HK-2 (cell line): Measurements from ENCODE around the gene APOA1.

ENCODE experiments used
- DNase-seq: peaks from one replicate; pipeline ENCODE4 v3.0.0-alpha.2; 2018; ENCODE audit not compliant: unreplicated experiment

The APOA1 gene

DNA sequence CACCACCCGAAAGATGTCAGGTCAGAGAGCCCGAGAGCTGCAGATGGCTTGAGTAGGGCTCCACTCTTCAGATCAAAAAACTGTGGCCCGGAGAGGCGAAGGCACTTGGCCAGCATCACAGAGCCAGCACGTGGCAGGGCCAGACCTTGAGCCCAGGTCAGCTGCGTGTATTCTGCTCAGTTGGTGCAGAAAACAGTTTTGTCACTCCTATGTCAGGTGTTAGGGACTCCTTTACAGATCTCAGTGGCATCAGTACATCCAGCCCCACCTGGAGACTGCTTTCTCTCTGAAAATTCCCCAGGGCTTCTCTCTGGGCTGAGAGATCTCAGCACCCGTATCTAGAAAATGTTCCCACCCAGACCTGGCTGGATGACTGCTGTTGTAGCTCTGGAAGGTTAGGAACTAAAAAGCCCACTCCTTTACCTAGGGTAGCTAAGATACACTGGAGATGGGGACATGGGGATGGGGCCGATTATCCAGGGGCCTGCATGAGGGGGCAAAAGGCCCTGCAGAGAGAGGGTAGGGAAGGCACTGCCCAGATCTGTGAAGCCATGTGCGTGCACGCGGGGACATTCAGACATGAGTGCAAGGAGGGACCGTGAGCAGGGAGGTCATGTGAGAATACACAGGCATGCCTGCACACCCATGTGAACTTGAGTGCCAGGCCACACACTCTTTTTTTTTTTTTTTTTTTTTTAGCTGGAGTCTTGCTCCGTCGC is 3.4 kb downstream of the APOA1 start:
- no peak for DNase-seq

DNA sequence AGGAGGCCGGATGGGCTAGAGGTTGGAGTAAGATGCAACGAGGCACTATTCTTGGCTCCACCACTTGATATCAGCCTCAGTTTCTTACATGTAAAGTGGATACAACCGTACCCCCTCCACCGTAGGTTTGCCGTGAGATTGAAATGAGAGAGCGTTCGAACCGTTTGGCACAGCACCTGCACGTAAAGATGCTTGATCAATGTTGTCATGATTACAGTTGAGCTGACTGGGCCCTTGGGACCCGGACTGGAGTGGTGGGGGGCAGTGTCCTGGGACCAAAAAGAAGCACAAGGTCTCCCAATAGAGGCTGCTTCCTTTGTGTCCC is 4.0 kb downstream of the APOA1 start:
- DNase-seq = no peak

DNA sequence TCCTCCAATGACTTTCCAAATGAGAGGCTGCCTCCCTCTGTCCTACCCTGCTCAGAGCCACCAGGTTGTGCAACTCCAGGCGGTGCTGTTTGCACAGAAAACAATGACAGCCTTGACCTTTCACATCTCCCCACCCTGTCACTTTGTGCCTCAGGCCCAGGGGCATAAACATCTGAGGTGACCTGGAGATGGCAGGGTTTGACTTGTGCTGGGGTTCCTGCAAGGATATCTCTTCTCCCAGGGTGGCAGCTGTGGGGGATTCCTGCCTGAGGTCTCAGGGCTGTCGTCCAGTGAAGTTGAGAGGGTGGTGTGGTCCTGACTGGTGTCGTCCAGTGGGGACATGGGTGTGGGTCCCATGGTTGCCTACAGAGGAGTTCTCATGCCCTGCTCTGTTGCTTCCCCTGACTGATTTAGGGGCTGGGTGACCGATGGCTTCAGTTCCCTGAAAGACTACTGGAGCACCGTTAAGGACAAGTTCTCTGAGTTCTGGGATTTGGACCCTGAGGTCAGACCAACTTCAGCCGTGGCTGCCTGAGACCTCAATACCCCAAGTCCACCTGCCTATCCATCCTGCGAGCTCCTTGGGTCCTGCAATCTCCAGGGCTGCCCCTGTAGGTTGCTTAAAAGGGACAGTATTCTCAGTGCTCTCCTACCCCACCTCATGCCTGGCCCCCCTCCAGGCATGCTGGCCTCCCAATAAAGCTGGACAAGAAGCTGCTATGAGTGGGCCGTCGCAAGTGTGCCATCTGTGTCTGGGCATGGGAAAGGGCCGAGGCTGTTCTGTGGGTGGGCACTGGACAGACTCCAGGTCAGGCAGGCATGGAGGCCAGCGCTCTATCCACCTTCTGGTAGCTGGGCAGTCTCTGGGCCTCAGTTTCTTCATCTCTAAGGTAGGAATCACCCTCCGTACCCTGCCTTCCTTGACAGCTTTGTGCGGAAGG is 4.8 kb downstream of the APOA1 start:
- no peak for DNase-seq

DNA sequence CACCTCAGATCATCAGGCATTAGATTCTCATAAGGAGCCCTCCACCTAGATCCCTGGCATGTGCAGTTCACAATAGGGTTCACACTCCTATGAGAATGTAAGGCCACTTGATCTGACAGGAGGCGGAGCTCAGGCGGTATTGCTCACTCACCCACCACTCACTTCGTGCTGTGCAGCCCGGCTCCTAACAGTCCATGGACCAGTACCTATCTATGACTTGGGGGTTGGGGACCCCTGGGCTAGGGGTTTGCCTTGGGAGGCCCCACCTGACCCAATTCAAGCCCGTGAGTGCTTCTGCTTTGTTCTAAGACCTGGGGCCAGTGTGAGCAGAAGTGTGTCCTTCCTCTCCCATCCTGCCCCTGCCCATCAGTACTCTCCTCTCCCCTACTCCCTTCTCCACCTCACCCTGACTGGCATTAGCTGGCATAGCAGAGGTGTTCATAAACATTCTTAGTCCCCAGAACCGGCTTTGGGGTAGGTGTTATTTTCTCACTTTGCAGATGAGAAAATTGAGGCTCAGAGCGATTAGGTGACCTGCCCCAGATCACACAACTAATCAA is 5.6 kb downstream of the APOA1 start:
- DNase-seq = no peak

DNA sequence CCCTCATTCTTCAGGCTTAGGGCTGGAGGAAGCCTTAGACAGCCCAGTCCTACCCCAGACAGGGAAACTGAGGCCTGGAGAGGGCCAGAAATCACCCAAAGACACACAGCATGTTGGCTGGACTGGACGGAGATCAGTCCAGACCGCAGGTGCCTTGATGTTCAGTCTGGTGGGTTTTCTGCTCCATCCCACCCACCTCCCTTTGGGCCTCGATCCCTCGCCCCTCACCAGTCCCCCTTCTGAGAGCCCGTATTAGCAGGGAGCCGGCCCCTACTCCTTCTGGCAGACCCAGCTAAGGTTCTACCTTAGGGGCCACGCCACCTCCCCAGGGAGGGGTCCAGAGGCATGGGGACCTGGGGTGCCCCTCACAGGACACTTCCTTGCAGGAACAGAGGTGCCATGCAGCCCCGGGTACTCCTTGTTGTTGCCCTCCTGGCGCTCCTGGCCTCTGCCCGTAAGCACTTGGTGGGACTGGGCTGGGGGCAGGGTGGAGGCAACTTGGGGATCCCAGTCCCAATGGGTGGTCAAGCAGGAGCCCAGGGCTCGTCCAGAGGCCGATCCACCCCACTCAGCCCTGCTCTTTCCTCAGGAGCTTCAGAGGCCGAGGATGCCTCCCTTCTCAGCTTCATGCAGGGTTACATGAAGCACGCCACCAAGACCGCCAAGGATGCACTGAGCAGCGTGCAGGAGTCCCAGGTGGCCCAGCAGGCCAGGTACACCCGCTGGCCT is 7.1 kb downstream of the APOA1 start:
- DNase-seq = no peak

DNA sequence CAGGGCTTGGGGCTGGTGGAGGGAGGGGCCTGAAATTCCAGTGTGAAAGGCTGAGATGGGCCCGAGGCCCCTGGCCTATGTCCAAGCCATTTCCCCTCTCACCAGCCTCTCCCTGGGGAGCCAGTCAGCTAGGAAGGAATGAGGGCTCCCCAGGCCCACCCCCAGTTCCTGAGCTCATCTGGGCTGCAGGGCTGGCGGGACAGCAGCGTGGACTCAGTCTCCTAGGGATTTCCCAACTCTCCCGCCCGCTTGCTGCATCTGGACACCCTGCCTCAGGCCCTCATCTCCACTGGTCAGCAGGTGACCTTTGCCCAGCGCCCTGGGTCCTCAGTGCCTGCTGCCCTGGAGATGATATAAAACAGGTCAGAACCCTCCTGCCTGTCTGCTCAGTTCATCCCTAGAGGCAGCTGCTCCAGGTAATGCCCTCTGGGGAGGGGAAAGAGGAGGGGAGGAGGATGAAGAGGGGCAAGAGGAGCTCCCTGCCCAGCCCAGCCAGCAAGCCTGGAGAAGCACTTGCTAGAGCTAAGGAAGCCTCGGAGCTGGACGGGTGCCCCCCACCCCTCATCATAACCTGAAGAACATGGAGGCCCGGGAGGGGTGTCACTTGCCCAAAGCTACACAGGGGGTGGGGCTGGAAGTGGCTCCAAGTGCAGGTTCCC is 7.8 kb downstream of the APOA1 start, which contains the start of gene APOC3:
Gene APOC3, plus strand, starts transcription at position 383 of the 659 bp plus-strand sequence. CDS start 676 bp downstream, outside the sequence.
- no peak for DNase-seq

DNA sequence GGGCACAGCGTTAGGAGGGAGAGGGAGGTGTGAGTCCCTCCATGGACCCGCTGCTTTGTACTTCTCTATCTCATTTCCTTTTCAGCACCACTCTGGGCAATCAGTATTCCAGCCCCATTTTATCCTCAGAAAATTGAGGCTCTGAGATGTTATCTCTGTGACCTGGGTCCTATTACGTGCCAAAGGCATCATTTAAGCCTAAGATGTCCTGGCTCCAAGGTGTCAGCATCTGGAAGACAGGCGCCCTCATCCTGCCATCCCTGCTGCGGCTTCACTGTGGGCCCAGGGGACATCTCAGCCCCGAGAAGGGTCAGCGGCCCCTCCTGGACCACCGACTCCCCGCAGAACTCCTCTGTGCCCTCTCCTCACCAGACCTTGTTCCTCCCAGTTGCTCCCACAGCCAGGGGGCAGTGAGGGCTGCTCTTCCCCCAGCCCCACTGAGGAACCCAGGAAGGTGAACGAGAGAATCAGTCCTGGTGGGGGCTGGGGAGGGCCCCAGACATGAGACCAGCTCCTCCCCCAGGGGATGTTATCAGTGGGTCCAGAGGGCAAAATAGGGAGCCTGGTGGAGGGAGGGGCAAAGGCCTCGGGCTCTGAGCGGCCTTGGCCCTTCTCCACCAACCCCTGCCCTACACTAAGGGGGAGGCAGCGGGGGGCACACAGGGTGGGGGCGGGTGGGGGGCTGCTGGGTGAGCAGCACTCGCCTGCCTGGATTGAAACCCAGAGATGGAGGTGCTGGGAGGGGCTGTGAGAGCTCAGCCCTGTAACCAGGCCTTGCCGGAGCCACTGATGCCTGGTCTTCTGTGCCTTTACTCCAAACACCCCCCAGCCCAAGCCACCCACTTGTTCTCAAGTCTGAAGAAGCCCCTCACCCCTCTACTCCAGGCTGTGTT is 8.5 kb downstream of the APOA1 start:
- no peak for DNase-seq

DNA sequence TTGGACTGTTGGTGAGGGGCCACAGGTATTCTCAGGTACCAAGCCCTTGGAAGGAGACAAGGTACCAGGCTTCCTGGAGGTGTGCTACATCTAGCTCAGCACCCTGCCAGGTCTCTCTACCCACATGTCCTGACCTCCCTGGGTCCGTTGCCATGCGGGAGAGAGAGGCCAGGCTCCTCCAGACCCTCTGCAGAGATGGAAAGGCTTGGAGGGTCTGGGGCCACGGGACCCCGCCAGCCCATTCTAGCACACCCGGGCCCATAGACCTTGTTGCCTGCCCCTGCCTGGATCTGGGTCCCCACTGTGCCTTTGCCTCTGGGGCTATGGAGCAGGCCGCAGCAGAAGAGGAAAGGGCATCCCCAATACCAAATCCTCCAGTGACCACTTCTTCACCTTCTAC is 10.0 kb downstream of the APOA1 start:
- no peak for DNase-seq

DNA sequence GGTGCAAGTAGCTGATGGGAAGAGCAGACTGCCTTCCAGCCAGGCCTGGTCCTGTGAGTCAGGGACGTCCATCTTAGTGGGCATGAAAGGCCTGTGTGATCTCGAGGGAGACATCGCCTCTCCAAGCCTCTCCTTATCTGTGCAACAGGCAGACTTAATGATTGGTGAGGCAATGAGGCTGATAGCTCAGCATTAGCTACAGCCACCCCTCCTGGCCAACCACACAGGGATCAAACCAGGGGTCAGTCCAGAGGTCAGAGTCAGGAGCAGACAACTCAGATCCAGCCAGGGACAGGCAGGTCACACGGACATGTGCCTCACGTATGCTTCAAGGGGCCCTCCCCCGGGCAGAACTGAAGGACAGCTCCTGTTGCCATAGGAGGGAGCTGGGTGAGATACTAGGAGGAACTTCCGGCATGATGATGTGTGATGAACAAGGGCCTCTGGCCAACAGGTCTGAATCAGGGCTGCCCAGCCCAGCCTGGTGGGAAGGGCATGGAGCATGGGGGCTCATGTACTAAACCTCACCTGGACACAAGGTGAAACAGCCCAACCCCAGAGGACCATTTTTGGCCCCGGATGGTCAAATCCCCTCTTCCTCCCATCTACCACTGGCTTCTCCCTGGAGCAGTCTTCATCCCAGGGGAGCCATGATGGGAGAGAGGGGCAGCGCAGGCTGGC is 10.5 kb downstream of the APOA1 start:
- no peak for DNase-seq

DNA sequence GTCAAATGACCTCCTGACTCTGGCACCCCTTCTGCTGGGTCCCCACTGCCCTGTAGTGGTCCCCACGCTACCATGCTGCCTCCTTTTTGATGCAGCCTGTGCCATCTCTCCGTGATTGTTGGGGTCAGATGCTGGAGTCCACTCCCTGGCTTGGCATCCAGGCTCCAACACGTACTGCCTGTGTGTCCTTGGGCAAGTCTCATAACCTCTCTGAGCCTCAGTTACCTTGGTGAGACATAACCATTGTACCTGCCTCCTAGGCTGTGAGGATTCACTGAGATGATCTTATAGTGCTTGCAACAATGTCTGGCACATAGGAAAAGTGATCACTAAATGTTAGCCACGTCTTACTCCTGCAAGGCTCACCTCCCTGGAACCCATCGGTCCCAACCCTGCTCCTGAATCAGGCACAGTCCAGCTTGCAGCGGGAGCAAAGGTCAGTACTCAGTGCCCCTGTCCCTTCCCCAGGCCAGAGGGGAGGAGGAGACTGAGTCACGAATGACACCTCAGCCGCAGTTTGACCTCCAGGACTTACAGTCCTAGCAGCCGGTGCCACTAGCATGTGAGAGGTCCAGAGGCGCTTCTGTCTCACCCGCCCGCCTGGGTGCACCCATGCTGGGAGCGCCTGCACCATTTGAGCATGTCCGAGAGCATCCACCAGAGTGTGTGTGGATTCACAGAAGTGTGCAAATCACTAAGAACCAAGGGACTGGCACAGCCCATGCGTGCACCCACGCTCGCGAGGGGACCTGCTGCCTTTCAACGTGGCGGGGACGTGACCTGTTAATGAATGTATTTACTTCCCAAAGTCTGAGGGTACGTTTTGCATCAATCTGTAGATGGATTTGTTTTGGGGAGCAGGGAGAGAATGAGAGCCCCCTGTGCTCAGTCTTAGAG is 11.3 kb downstream of the APOA1 start:
- DNase-seq = no peak

DNA sequence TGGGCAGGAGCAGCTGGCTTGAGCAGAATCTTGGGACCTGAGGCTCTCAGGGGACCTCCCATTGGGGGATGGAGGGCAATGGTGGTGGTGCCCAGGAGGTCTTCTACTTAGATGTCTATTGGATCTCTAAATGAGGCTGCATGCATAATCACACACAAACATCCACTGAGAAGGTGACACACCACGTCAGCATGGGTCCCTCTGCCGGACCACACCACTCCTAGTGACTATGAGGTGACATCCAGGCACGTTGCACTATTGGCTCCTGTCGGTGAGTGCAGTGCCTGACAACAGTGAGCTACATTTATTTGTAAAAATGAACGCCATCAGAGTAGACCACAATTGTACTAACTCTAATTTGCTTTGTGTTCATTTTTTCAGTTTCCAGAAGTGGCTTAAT is 12.0 kb downstream of the APOA1 start:
- no peak for DNase-seq

DNA sequence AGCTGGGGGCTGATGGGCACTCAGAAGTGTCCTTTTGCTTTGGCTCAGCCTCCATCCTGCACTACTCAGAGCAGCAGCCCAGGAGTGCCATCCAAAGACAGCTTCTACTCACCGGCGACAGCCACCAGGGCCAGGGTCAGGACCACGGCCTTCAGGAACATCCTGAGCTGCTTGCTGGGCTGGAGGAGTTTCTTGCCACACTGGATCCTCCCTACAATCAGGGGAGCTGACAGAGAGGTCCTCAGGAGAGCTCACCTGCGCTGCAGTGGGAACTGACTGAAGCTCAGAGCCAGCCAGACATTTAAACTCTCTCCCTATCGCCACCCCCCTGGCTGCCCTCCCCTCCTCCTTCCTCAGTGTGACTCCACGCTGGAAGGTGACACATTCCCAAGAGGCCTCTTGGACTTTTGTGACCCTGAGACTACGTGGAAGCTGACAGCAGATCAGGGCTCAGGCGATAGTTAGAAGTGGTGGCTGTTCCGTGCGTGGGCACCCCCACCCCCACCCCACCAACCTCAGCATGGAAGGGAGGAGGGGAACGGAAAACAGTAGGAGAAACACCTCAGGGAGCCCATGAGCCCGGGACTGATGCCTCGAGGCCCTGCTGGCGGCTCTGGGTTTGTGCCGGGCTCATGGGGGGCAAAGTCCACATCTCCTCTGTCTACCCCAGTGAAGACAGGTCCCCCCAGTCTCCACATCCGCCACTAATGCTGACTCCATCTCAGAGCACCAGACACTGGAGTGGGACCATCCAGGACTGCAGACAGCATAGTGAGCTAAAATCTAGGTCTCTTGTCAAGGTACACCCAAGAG is 14.2 kb downstream of the APOA1 start, which contains the start of gene APOA4:
Gene APOA4, minus strand, starts transcription at position 274 of the 813 bp plus-strand sequence. Its CDS starts 113 bp downstream, at position 161.
- no peak for DNase-seq

DNA sequence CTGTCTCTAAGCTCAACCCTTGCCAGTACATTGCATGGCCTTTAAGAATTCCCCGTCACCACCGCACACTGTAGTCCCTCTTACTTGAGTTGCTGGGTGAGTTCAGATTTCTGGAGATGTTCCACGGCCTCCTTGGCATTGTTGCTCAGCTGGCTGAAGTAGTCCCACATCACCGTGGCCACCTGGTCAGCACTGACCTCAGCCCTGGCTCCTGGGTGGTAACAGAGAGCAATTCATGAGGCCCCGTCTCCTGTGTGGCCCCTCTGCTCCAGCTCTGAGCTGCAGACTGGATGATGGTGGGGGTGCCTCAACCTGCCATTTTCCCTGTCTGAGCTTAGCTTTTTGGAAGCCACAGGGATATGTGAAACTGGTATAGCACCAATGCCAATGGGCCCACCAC is 14.8 kb downstream of the APOA1 start:
- no peak for DNase-seq

DNA sequence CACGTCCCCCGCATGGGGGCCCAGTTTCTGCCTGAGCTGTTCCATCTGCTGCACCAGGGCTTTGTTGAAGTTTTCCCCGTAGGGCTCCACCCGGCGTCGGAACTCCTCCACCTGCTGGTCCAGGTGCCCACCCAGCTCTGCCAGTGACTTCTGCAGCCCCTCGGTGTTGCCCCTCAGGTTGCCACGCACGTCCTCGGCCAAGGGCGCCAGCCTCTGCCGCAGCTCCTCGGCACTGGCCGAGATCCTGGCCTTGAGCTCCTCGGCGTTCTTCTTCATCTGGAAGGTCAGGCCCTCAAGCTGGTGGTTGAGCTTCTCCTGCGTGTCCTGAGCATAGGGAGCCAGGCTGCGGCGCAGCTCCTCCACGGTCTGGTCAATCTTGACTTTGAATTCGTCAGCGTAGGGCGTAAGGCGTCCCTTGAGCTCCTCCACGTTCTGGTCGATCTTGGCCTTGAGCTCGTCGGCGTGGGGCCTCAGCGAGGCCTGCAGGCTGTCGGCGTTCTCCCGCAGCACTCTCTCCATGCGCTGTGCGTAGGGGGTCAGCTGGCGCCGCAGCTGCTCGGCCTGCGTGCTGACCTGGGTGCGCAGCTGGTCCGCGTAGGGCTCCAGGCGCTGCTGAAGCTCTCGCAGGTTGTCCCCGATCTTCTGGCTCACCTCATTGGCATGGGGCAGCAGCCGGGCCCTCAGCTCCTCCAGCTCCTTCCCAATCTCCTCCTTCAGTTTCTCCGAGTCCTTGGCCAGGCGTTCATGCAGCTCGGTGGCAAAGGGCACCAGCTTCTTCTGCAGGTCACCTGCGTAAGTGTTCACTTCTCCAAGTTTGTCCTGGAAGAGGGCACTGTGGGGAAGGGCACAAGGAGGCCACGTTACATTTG is 16.1 kb downstream of the APOA1 start:
- no peak for DNase-seq

DNA sequence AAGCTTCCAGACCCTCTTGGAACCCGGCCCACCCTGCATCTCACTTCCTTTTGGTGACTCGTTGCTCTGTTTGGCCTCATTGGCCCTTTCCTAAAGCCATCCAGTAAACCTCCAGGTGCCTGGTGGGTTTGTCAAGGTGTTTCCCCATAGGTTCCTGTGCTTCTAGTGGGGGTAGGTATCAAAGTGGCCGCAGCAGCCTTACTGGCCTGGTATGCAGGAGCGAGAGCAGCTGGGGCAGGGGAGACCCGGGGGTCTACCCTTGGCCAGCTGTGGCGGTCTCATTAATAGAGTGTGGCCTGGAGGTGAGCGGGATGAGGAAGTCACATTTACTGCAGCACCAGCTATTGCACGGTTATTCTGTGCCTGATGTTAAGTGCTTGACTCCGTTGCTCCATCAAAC is 18.4 kb downstream of the APOA1 start:
- no peak for DNase-seq

DNA sequence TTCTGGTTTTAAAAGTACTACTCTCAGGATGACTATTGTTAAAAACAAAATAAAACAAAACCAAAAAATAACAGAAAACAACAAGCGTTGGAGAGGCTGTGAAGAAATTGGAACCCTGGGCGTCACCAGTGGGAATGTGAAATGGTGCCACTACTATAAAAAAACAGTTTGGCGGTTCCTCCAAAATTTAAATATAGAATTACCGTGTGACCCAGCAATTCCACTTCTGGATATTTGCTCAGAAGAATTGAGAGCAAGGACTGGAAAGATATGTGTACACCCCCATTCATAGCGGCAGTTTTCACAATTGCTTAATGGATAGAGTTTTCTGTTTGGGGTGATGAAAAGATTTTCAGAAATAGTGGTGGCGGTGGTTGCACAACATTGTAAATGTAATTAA is 22.9 kb downstream of the APOA1 start:
- no peak for DNase-seq
